K562 (cell line): ENCODE results near the gene LMBR1L. TPM values are rescaled to one million over a fixed set of nuclear protein-coding genes. Genes with fewer than 3 reads are reported as not detected.

Source experiments
- BACH1 ChIP-seq: fragments of 200-800 bp; sonication (Bioruptor generic); IDR thresholded peaks from 2 replicates; pipeline ENCODE4 v1.6.1; 2016; ENCODE audit warnings: missing genetic modification characterization, missing compliant biosample characterization
- CBX2 ChIP-seq: fragments of 200-600 bp; sonication (generic); IDR thresholded peaks from one replicate; pipeline ENCODE4 v1.6.1; 2012; ENCODE audit warnings: mild to moderate bottlenecking, low read length, inconsistent platforms; ENCODE audit not compliant: insufficient read depth, poor library complexity, severe bottlenecking
- CEBPG ChIP-seq, 3 experiments: fragments of 200-800 bp in 1 of 3; sonication (Bioruptor generic) in 1 of 3; sonication (generic) in 1 of 3; formaldehyde crosslinking in 1 of 3; IDR thresholded peaks in 2 of 3; conservative IDR thresholded peaks in 1 of 3; 2 replicates each; pipeline versions ENCODE4 v1.6.1 to v1.8.0; 2016 to 2022; ENCODE audit warnings: missing compliant biosample characterization in 2 of 3, missing genetic modification characterization in 2 of 3, mild to moderate bottlenecking in 1 of 3, missing genetic modification reagents in 1 of 3
- ETV1 ChIP-seq: fragments of 450-650 bp; conservative IDR thresholded peaks from 2 replicates; pipeline ENCODE4 v1.6.1; 2016; ENCODE audit warnings: missing genetic modification characterization, control low read depth, low read depth, missing compliant biosample characterization
- FOXK2 ChIP-seq, 2 experiments: fragments of 450-650 bp; IDR thresholded peaks in 1 of 2; conservative IDR thresholded peaks in 1 of 2; 2 replicates each; pipeline ENCODE4 v1.6.1; 2016; ENCODE audit warnings: low read depth in 2 of 2, mild to moderate bottlenecking in 1 of 2
- HDAC8 ChIP-seq: fragments of 450-650 bp; IDR thresholded peaks from 2 replicates; pipeline ENCODE4 v1.6.1; 2016; ENCODE audit warnings: mild to moderate bottlenecking, missing genetic modification characterization, moderate library complexity, missing compliant biosample characterization
- ILK ChIP-seq: fragments of 450-650 bp; IDR thresholded peaks from 2 replicates; pipeline ENCODE4 v1.6.1; 2016; ENCODE audit warnings: missing genetic modification characterization, low read depth, mild to moderate bottlenecking, missing compliant biosample characterization, moderate library complexity, borderline replicate concordance
- JUND ChIP-seq, 2 experiments: IDR thresholded peaks; 2 replicates in 1 of 2; 3 replicates in 1 of 2; pipeline ENCODE4 v1.6.1; 2011; ENCODE audit warnings: borderline replicate concordance in 2 of 2, low read depth in 2 of 2, low read length in 2 of 2, improper control_type of control experiment in 1 of 2, missing biosample characterization in 1 of 2, missing genetic modification characterization in 1 of 2, missing genetic modification reagents in 1 of 2
- KAT8 ChIP-seq: fragments of 450-650 bp; IDR thresholded peaks from 2 replicates; pipeline ENCODE4 v1.6.1; 2016; ENCODE audit warnings: low read depth, mild to moderate bottlenecking
- L3MBTL2 ChIP-seq: fragments of 450-650 bp; IDR thresholded peaks from 2 replicates; pipeline ENCODE4 v1.6.1; 2016; ENCODE audit warnings: mild to moderate bottlenecking, moderate library complexity
- MAX ChIP-seq: sonication (generic); formaldehyde crosslinking; IDR thresholded peaks from 2 replicates; pipeline ENCODE4 v1.9.0; 2022; ENCODE audit warnings: mild to moderate bottlenecking, missing genetic modification reagents
- MITF ChIP-seq: IDR thresholded peaks from 2 replicates; pipeline ENCODE4 v1.6.1; 2014; ENCODE audit warnings: antibody characterized with exemption
- SLC30A9 ChIP-seq: fragments of 250-450 bp; sonication (Bioruptor Pico); IDR thresholded peaks from 2 replicates; pipeline ENCODE4 v1.8.0; 2022; ENCODE audit warnings: mild to moderate bottlenecking, moderate library complexity
- SMARCA5 ChIP-seq: fragments of 450-650 bp; IDR thresholded peaks from 2 replicates; pipeline ENCODE4 v1.6.1; 2016
- ZC3H8 ChIP-seq: fragments of 450-650 bp; IDR thresholded peaks from 2 replicates; pipeline ENCODE4 v1.6.1; 2017
- ZNF174 ChIP-seq: fragments of 250-450 bp; sonication (Bioruptor Pico); IDR thresholded peaks from 2 replicates; pipeline ENCODE4 v1.4.0; 2020; ENCODE audit warnings: mild to moderate bottlenecking
- ZNF263 ChIP-seq: sonication (generic); formaldehyde crosslinking; IDR thresholded peaks from 2 replicates; pipeline ENCODE4 v1.8.0; 2022; ENCODE audit warnings: mild to moderate bottlenecking, missing genetic modification reagents, borderline replicate concordance
- ZNF3 ChIP-seq: fragments of 250-450 bp; sonication (Bioruptor Pico); IDR thresholded peaks from 2 replicates; pipeline ENCODE4 v1.5.0; 2021; ENCODE audit warnings: mild to moderate bottlenecking, moderate library complexity
- ZNF316 ChIP-seq: fragments of 450-650 bp; IDR thresholded peaks from 2 replicates; pipeline ENCODE4 v1.6.1; 2016
- polyA plus RNA-seq, 8 experiments: library from polyadenylated mRNA; depleted of rRNA in 4 of 8; stranded (reverse) in 5 of 8; unstranded in 3 of 8; fragments of >200 nt; fragmentation: Nextera tagmentation in 2 of 8; fragmentation: Illumina TruSeq in 1 of 8; extraction: Ambion mirVana in 2 of 8; extraction: Trizol in 1 of 8; gene quantifications; 2 replicates each; pipeline versions ENCODE4 v1.2.1 to v1.2.3, GENCODE V29; 2011 to 2014; ENCODE audit warnings: inconsistent platforms in 1 of 8, missing spikeins in 1 of 8
- total RNA-seq, 7 experiments: library from RNA; depleted of rRNA in 6 of 7; stranded (reverse); fragments of >200 nt in 6 of 7; fragmentation: Illumina TruSeq in 2 of 7; extraction: Trizol in 2 of 7; gene quantifications; 2 replicates each; pipeline versions ENCODE4 v1.2.1 to v1.2.3, GENCODE V29; 2011 to 2021; ENCODE audit warnings: low replicate concordance in 1 of 7
- TF ChIP-seq, protein P1 (sequence below): fragments of 450-650 bp; formaldehyde crosslinking; IDR thresholded peaks from 2 replicates; pipeline ENCODE4 v1.4.0; 2020; ENCODE audit warnings: mild to moderate bottlenecking, moderate library complexity

LMBR1L gene
- total and polyA plus RNA-seq, 9 of the 15 experiments (the other 6 are each of a cell fraction or from before 2014, with no cell fraction given), result 2.5 to 57.0 (median 31.1) TPM

GRCh38 chr12:49131051-49131893, 20.6 kb upstream of the LMBR1L start, which contains the start of gene TUBA1B (continued):
- TF ChIP-seq ZNF3 (CRISPR knock-in tag), result no peak
- no peak for TF ChIP-seq ZNF174
- peak; percentile 16; the same call in 1 of the 2 replicates for TF ChIP-seq JUND (IDR thresholded peaks at IDR 0.05; ENCODE audit: borderline replicate concordance, low read depth, low read length)
- no peak; the same call in 2 of the 3 replicates for TF ChIP-seq JUND (tag; IDR thresholded peaks at IDR 0.05; ENCODE audit: borderline replicate concordance, low read depth, low read length)
- TF ChIP-seq MAX (CRISPR knock-in tag), result no peak; the same call in 1 of the 2 replicates
- no peak for TF ChIP-seq ZC3H8
- no peak for TF ChIP-seq KAT8
- TF ChIP-seq ILK (tag), result no peak
- no peak for TF ChIP-seq BACH1
- TF ChIP-seq FOXK2 (conservative IDR thresholded peaks at IDR 0.05 in 1 of 2, IDR thresholded peaks at IDR 0.05 in 1 of 2; ENCODE audit: low read depth in 2 of 2), result no peak
- TF ChIP-seq L3MBTL2, result peak; percentile 91
- TF ChIP-seq CBX2, result no peak
- TF ChIP-seq HDAC8, result no peak
- no peak for TF ChIP-seq MITF
- no peak for TF ChIP-seq SLC30A9 (CRISPR knock-in tag)
- no peak; the same call in 1 of the 2 replicates for TF ChIP-seq ZNF263 (CRISPR knock-in tag)
- TF ChIP-seq SMARCA5, result no peak; the same call in 1 of the 2 replicates
- TF ChIP-seq CEBPG (CRISPR knock-in tag; IDR thresholded peaks at IDR 0.05), result no peak
- no peak for TF ChIP-seq CEBPG (tag; conservative IDR thresholded peaks at IDR 0.05 in 1 of 2, IDR thresholded peaks at IDR 0.05 in 1 of 2)
- TF ChIP-seq, protein P1, sequence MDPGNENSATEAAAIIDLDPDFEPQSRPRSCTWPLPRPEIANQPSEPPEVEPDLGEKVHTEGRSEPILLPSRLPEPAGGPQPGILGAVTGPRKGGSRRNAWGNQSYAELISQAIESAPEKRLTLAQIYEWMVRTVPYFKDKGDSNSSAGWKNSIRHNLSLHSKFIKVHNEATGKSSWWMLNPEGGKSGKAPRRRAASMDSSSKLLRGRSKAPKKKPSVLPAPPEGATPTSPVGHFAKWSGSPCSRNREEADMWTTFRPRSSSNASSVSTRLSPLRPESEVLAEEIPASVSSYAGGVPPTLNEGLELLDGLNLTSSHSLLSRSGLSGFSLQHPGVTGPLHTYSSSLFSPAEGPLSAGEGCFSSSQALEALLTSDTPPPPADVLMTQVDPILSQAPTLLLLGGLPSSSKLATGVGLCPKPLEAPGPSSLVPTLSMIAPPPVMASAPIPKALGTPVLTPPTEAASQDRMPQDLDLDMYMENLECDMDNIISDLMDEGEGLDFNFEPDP (CRISPR knock-in tag), result peak; percentile 79
- TF ChIP-seq ZNF316, result 0 out of 2 replicates have a peak, but pooled peaks have one; percentile 11
- TF ChIP-seq ETV1 (tag), result no peak
